Stimulated activated CD4-positive, alpha-beta T cell treated with anti-CD3 and anti-CD28 coated beads, Interleukin-4, amount 100 ng/mL, for 4 hours (primary cell): ENCODE measurements around the gene RNASE7.
"Not testable (repeated sequence)": the region's sequence is repeated elsewhere in the genome, so short reads cannot be mapped to it uniquely, and the experiment has no call there.

Experiments
- DNase-seq, 2 experiments: peaks; one replicate each; pipeline ENCODE4 v3.0.0-alpha.2; 2020

The RNASE7 gene

GRCh38 chr14:21041676-21042433 lies at the start of gene RNASE7:
TSS of gene RNASE7 (plus strand) at chr14:21042362. CDS start at chr14:21042993, 631 bp downstream.
- no peak for DNase-seq

GRCh38 chr14:20996521-20996920 lies 45.6 kb upstream of the RNASE7 start:
- no peak for DNase-seq

- DNase-seq: no peak
Measured at GRCh38 chr14:20997115-20997514, 45.0 kb upstream of the RNASE7 start.

GRCh38 chr14:20997564-20997963 lies 44.6 kb upstream of the RNASE7 start:
- DNase-seq: no peak

- no peak for DNase-seq
Measured at GRCh38 chr14:20998139-20998538, 44.0 kb upstream of the RNASE7 start.

GRCh38 chr14:20998674-20999366 lies 43.3 kb upstream of the RNASE7 start, which contains the start of gene SLC39A2:
TSS of gene SLC39A2 (plus strand) at chr14:20999293. CDS start at chr14:20999447, 154 bp downstream.
- DNase-seq: no peak

GRCh38 chr14:20999591-20999990 lies 42.6 kb upstream of the RNASE7 start:
- DNase-seq: no peak

- DNase-seq: no peak
Measured at GRCh38 chr14:21001218-21001617, 40.9 kb upstream of the RNASE7 start.

- no peak for DNase-seq
Measured at GRCh38 chr14:21003788-21004346, 38.3 kb upstream of the RNASE7 start.

GRCh38 chr14:21009721-21010120 lies 32.4 kb upstream of the RNASE7 start:
- DNase-seq: not testable (repeated sequence)

GRCh38 chr14:21011136-21011535 lies 31.0 kb upstream of the RNASE7 start:
- DNase-seq: no peak

- peak; percentile 66 to 76 for DNase-seq
Measured at GRCh38 chr14:21014761-21015190, 27.4 kb upstream of the RNASE7 start.

- no peak for DNase-seq
Measured at GRCh38 chr14:21015312-21015711, 26.9 kb upstream of the RNASE7 start.

- DNase-seq: no peak
Measured at GRCh38 chr14:21016413-21017190, 25.6 kb upstream of the RNASE7 start.

GRCh38 chr14:21017528-21018245 lies 24.5 kb upstream of the RNASE7 start:
- DNase-seq: no peak

- DNase-seq: no peak
Measured at GRCh38 chr14:21018286-21018685, 23.9 kb upstream of the RNASE7 start.

- no peak for DNase-seq
Measured at GRCh38 chr14:21018781-21019180, 23.4 kb upstream of the RNASE7 start.

GRCh38 chr14:21019366-21019765 lies 22.8 kb upstream of the RNASE7 start:
- no peak for DNase-seq

GRCh38 chr14:21020977-21021545 lies 21.1 kb upstream of the RNASE7 start:
- DNase-seq: no peak

GRCh38 chr14:21022686-21023085 lies 19.5 kb upstream of the RNASE7 start:
- no peak for DNase-seq

- DNase-seq: no peak
Measured at GRCh38 chr14:21023174-21023573, 19.0 kb upstream of the RNASE7 start.
